ENCODE measurements around the gene LASP1. TPM values are rescaled to one million over a fixed set of nuclear protein-coding genes. Genes with fewer than 3 reads are reported as not detected.
"Not testable (repeated sequence)": the region's sequence is repeated elsewhere in the genome, so short reads cannot be mapped to it uniquely, and the experiment has no call there.

LASP1 gene
- 247 TPM for total RNA-seq

GRCh38 chr17:38869526-38870258 lies at the start of gene LASP1:
TSS of gene LASP1 (plus strand) at chr17:38870058. CDS start at chr17:38870190, 132 bp downstream.
- peak; percentile 89 for DNase-seq (ENCODE audit: low spot score)

GRCh38 chr17:38824899-38825761 lies 44.7 kb upstream of the LASP1 start, which contains the start of gene CWC25:
TSS of gene CWC25 (minus strand) at chr17:38825321. CDS start at chr17:38825183, 138 bp downstream.
- peak; percentile 98 for DNase-seq (ENCODE audit: low spot score)

- DNase-seq (ENCODE audit: low spot score): no peak
Observed at GRCh38 chr17:38825762-38826247, 44.1 kb upstream of the LASP1 start.

- DNase-seq (ENCODE audit: low spot score): no peak
Observed at GRCh38 chr17:38844261-38844757, 25.5 kb upstream of the LASP1 start.

GRCh38 chr17:38848557-38848891 lies 21.3 kb upstream of the LASP1 start:
- no peak for DNase-seq (ENCODE audit: low spot score)

GRCh38 chr17:38848939-38849605 lies 20.8 kb upstream of the LASP1 start:
- DNase-seq (ENCODE audit: low spot score): no peak

GRCh38 chr17:38850374-38850773 lies 19.5 kb upstream of the LASP1 start:
- no peak for DNase-seq (ENCODE audit: low spot score)

- no peak for DNase-seq (ENCODE audit: low spot score)
Observed at GRCh38 chr17:38851434-38851833, 18.4 kb upstream of the LASP1 start.

- no peak for DNase-seq (ENCODE audit: low spot score)
Observed at GRCh38 chr17:38852771-38853291, 17.0 kb upstream of the LASP1 start.

GRCh38 chr17:38853292-38854219 lies 16.3 kb upstream of the LASP1 start, which contains the start of gene RPL23:
TSS of gene RPL23 (minus strand) at chr17:38853721. CDS start at chr17:38853710, 11 bp downstream.
- DNase-seq (ENCODE audit: low spot score): peak; percentile 97

- not testable (repeated sequence) for DNase-seq (ENCODE audit: low spot score)
Observed at GRCh38 chr17:38855101-38855714, 14.7 kb upstream of the LASP1 start.

- no peak for DNase-seq (ENCODE audit: low spot score)
Observed at GRCh38 chr17:38857271-38857670, 12.6 kb upstream of the LASP1 start.

GRCh38 chr17:38861399-38861843 lies 8.4 kb upstream of the LASP1 start:
- DNase-seq (ENCODE audit: low spot score): no peak

- DNase-seq (ENCODE audit: low spot score): no peak
Observed at GRCh38 chr17:38864636-38865398, 5.0 kb upstream of the LASP1 start.

- peak; percentile 50 for DNase-seq (ENCODE audit: low spot score)
Observed at GRCh38 chr17:38867179-38867967, 2.5 kb upstream of the LASP1 start.

GRCh38 chr17:38867968-38868816 lies 1.7 kb upstream of the LASP1 start:
- DNase-seq (ENCODE audit: low spot score): peak; percentile 61

- peak; percentile 91 for DNase-seq (ENCODE audit: low spot score)
Observed at GRCh38 chr17:38868817-38869525, 887 bp upstream of the LASP1 start.
